Pons (tissue), 1 donor: ENCODE results near the gene GEN1.

Experiments used
- DNase-seq: peaks from one replicate; pipeline ENCODE4 v3.0.0-alpha.2; 2016; ENCODE audit warnings: low spot score

GEN1 gene, protein sequence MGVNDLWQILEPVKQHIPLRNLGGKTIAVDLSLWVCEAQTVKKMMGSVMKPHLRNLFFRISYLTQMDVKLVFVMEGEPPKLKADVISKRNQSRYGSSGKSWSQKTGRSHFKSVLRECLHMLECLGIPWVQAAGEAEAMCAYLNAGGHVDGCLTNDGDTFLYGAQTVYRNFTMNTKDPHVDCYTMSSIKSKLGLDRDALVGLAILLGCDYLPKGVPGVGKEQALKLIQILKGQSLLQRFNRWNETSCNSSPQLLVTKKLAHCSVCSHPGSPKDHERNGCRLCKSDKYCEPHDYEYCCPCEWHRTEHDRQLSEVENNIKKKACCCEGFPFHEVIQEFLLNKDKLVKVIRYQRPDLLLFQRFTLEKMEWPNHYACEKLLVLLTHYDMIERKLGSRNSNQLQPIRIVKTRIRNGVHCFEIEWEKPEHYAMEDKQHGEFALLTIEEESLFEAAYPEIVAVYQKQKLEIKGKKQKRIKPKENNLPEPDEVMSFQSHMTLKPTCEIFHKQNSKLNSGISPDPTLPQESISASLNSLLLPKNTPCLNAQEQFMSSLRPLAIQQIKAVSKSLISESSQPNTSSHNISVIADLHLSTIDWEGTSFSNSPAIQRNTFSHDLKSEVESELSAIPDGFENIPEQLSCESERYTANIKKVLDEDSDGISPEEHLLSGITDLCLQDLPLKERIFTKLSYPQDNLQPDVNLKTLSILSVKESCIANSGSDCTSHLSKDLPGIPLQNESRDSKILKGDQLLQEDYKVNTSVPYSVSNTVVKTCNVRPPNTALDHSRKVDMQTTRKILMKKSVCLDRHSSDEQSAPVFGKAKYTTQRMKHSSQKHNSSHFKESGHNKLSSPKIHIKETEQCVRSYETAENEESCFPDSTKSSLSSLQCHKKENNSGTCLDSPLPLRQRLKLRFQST

DNA sequence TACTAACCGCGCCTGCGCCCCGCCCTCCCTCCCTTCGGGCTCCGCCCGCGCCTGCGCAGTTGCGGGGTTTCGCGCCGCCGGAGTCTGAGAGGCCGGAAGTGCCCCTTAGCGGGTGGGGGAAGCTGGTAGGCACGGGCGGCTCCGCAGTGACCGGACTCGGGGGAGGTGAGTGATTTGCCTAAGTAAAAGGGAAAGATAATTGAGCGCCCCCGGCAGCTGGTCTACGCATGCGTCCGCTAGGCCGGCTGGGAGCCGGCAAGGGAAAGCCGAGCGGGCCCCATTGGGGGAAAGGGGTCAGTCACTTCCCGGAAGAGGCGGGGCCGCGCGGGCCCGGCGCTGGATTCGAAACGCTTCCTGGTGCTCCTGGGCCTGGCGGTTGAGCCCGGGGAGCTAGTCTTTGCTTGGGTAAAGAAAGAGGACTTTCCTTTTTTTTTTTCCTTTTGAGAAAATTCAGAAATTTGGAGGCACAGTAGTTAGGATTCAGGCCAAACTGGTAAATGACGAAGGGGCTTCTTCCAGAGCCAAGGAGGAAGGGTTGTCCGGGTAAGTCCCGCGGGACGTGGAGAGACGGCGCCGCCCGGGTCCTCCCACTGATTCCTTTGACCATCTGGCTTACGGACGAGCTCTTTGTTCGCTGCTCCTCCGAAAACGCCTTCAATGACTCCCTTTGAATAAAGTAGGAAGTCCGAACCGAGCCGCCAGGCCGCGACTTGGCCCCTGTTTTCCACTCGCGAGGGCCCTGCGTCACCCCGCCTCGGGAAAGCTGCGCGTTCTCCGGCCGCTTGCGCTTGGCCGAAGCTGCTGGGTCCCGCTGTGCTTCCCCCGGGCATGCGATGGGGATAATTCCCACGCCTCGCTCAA is at the start of gene GEN1, which contains the start of gene SMC6:
Gene GEN1, plus strand, starts transcription at position 336 of the 861 bp plus-strand sequence. CDS start 5,806 bp downstream, outside the sequence.
Gene SMC6, minus strand, starts transcription at position 8 of the 861 bp plus-strand sequence. CDS start 7,864 bp downstream, outside the sequence.
- peak; percentile 90 for DNase-seq

DNA sequence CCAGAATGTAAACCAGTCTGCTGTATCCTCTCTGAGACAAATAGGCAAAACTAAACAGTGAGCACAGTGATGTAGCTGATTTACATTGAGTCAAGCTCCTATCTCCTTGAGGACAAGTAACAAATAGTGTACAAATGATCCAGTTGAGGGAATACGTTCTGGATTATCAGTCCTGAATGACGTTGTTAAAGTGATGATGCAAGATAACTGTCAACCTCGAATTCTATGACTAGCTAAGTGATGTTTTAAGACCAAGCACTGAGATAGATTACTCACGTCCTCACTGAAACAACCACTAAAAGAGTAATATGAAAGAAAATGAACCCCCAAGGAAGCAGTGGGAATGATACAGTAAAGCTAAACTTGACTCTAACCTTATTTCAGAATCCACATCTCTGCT is 47.1 kb upstream of the GEN1 start:
- no peak for DNase-seq

DNA sequence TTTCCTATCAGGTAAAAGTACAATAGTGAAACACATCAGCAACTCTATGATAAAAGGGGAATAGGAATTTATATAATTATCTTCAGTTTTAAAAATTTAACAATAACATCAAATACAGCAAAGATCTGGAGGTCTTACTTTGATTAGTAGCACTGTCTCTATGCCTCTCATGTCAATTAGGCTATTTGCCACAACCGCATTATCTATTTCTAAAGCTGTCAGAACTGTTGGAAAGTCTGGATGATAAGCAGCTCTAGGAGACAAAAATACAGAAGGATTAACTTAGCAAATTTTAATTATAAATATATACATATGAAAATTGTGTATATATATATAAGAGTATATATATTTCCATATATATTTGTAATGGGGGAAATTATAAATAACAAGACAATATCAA is 45.4 kb upstream of the GEN1 start:
- DNase-seq, result no peak

DNA sequence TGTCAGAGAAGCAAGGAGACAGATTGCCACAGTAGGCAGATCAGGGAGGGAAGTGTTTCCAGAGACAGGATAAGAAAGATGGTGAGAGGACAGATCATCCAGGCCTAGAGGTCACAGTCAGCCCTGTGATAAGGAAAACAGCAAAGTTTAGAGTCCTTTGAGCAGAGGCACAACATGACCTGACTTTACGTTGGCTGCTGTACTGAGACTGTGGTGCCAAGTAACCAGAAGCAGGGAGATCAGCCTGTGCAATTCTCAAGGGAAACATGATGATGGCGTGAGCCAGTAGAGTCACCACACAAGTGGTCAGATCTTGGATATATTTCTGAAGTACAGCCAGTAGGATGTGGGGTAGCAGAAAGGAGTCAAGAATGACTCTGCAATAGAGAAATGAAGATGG is 44.0 kb upstream of the GEN1 start:
- DNase-seq, result no peak

DNA sequence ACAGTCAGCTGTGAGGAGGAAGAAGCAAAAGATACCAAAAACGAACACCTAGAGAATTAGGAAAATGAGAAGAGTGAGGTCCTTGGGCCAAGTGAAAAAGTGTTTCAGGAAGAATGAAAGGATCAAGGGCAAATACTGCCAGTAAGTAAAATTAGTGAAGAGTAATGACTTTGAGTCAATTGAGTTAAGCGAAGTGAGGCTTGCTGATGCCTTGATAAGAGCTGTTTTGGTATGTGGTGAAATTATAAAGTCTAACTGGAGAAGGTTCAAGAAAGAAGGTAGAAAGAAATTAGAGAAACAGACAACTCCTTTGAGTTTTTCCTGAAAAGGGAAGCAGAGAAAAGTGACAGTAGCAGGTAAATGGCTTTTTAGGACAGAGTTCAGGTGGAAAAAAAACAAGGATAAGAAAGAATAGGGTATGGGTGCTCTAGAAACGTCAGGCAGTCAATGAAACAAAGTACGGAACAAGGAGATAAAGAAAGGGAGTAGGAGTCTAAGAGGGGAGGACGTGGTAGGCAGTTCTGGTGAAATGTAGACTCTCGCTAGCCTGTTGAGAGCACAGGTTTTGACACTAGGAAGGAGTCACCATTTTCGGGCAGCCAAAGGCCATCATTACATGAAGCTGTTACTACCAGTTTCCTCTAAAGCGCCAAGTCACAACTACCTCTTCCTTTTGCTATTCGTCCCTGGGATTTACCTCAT is 43.2 kb upstream of the GEN1 start:
- no peak for DNase-seq

DNA sequence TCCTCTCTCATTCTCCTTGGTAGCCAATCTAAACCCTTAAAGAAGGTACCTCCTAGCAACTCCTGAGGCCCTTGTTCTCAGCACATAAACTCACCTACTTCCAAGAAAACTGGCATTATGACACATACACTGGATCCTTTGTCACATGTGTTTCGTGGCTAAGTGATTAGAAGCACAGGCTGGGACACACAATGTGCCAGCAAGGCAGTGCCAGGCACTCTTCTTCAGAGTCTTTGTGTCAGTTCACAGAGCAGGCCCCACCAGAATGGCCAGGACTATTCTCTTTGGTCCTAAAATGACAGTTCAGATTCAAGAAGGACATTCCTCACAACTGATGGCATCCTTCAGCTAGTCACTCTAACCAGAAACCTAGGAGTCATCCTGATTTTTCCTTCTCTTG is 40.6 kb upstream of the GEN1 start:
- DNase-seq, result peak; percentile 87

DNA sequence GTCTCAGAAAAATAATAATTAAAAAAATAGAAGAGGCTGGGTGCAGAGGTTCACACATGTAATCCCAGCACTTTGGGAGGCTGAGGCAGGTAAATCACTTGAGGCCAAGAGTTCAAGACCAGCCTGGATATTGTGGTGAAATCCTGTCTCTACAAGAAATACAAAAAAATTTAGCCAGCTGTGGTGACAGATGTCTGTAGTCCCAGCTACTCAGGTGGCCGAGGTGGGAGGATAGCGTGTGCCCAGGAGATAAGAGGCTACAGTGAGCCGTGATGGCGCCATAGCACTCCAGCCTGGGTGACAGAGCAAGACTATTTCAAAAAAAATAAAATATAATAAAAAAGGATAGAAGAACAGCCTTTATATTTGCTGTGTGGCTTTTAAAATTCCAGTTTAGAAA is 36.3 kb upstream of the GEN1 start:
- DNase-seq, result no peak

DNA sequence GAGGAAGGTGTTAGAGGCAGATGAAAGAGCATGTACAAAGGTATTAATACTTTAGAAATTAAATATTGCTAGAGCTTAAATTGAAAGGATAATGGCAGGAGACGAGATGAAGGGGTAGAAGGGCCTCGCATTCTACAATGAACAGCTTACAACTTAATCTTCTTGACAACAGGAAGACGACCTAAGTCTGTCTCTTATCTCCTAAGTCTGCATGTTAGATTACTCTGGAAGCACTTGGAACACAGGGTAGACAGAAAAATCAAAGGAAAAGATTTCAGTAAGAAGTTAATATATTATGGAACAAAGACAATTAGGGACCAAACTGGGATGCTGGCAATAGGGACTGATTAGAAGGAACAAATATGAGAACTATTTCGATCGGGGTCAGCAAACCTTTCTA is 35.2 kb upstream of the GEN1 start:
- DNase-seq, result no peak

DNA sequence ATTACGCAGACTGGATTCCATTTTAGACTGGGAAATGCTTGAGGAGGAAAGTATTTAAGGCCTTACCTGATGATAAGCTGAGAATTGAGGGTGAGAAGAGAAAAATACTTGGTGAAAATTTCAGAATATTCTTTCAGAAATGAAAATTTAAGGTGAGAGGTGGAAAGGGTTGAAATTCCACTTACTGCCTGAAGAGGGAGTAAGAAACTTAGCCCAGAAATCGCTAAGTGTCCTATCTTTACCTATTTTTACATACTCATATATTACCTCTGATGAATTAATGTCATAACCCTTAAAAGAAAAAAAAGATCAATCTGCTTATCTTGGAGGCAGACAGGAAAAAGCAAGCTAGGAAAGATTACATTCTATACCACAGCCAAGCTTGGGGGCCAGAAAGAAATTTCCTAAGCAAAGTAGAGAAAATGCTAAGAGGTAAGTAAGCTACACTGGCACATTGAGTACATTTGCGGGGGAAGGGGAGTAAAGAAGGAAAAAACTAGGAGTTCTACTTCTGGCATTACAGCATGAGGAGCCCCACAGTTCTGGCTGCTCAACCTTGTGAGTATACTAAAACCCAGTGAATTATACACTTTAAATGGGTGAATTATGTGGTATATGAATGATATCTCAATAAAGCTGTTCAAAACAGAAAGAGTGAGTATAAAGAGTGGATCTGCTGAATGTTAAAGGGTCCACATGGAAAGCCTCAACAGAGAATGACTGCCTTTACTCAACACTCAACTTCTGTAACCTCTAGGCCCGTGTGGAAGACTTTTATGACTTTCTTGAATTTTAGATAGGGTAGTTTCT is 34.2 kb upstream of the GEN1 start:
- DNase-seq, result no peak

DNA sequence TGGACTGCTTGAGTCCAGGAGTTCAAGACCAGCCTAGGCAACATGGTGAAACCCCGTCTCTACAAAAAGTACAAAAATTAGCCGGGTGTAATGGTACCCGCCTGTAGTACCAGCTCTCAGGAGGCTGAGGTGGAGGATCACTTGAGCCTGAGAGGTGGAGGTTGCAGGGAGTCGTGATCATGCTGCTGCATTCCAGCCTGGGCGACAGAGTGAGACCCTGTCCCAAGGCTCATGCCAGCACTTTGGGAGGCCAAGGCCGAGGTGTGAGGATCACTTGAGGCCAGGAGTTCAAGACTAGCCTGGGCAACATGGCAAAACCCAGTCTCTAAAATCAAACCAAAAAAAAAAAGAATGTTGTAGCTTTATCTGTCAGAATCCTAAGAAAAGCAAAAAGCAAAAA is 25.7 kb upstream of the GEN1 start:
- DNase-seq, result no peak

DNA sequence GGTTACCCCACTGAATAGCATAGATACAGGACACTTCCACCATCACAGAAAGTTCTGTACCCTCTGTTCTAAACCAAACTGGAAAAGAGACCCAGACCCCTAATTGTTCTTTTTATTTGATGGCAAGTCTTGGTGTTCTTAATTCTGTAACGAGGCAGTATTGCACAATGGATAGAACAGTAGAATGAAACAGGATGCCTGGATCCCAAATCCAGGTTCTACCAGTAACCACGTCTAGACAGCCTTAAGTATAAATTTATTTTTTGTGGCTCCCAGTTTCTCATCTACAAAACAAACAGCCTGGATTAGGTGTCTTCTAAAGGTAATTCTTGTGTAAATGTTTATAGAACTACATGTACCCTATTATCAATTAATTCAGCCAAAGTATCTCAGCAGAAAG is 24.1 kb upstream of the GEN1 start:
- no peak for DNase-seq

DNA sequence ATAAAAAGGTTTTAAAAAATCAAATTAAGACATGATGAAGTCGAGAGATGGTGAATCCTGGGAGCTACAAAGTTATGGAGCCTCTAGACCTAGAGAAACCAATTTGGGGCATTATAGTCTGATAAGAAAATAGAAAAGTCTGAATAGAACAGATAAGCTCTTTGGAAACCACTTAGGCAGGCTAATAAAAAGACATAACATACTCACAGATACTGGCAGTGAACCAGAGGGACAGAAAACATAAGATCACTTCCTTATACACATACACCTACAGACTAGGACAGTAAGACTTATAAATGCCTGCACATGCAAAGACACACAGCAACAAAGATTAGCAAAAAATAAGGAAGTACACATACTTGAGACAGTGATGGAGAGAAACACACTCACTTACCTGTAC is 20.3 kb upstream of the GEN1 start:
- DNase-seq, result no peak

DNA sequence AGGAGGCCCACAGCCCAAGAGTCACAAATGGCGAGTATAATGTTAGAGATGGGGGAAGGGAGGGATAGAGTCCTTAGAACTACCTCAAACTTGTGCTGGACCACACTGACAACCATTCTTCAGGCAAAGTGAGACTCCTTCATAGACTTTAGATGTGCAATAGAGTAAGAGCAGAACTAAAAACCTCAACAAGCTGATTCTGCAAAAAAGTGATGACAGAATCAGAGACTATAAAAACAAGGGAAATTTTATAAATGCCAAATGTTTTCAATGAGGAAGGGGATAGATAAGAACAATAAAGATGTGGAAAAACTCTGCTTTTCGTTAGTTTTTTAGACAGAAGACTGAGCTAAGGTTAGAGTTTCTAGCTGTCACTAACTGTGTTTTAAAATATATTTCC is 18.1 kb upstream of the GEN1 start:
- DNase-seq, result no peak

DNA sequence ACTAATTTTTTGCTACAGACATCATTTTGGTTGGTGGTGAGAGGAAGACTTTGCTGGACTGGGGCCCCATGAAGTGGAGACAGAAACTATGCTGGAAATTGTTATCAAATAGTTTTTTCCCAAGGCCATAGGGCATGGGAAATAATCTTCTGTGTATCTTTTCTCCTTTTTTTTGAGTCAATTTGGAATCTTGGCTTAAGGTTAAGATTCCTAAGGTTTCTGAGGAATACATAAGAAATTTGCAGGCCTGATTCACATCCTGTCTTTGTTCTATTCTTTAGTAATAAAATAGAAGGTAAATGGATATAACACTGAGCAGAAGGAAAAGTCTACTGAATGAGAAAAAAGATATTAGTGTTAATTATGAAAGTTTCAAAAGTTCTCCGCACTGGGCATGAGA is 16.9 kb upstream of the GEN1 start:
- no peak for DNase-seq

DNA sequence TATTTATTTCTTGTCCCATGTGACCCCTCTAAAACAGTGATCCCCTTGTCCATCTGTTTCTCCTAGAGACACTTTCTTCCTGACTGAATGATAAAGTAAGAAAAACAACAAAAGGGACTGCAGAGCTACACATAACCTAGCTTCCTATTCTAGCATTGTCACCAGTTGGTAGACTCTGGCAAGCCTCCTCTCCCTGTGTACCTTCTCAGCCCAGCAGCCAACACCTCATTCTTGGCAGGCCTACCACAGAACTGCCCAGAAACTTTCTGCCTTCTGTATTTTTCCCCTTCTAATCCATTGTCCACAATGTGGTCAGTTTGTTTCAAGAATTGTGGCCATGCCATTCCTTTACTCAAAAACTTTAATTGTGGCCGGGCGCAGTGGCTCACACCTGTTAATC is 13.7 kb upstream of the GEN1 start:
- DNase-seq, result no peak

DNA sequence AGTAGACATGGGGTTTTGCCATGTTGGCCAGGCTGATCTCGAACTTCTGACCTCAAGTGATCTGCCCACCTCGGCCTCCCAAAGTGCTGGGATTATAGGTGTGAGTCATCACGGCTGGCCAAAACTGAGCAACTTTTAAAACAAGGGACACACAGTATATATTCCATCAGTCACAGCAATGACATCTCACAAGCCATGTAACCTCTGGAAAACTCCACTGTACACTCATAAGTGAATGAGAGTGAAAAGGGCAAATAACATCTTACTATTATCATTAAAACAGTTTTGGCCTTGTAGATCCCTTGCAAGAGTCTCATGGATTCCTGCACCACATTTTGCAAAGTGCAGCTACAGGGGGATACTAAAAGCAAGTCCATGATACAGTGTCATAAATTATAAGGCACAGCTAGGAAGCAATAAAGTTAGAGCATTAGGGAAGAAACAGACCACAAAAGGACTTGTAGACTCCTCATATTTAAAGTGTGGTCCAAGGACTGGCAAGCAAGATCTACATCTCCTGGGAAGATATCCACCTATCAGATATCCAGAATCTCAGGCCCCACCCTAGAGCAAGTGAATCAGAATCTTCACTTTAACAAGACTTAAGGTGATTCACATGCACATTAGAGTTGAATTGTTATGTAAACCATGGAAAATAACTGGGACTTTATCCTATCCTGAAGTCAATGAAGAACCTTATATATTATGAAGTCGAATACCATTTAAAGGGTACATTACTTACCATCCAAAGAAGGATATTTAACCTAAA is 6.1 kb upstream of the GEN1 start:
- no peak for DNase-seq

DNA sequence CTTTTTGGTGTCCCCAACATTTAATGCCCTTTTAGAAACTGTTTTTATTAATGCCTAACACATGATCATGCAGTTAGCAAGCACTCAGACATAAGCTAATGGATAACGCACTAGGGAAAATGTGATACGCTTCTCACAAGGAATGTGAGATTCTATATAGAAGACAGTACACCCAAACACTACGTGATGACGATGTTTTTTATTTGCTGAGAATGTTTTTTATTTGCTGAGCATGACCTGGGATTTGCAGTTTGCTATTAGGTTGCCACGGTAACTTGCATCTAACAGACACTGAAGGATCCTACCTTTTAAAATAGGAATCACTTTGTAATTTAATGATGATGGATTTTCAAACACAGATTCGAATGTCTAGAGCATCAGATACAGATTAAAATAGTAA is 5.2 kb upstream of the GEN1 start:
- DNase-seq, result no peak

DNA sequence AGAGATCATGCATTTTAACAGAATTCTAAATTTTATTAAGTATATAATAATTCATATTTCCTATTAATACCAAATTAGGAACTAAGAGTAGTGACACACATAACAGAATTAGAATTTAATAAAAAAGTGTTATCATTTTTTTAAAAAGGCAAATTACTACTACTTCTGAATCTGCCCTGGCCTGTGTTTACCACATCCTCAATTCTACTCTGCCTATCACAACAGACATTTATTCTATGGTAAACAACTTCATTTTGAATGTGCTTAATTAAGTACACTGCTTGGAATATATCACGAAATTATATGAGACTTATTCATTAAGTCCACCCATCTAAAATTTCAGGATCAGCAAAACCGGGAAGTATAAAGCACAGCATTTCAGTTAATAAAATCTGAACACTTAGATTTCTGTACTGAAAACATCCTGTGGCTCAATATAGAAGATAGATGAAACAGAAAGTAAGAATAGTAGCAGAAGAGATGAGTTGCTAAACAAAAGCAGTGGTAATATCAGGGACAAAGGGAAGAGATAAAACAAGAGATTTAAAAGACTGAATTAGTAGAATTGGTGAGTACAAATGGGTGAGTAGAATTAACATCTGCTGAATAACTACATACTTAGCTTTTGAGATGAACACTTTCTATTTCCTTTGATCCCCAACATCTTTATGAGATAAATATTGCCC is 4.0 kb upstream of the GEN1 start:
- no peak for DNase-seq

DNA sequence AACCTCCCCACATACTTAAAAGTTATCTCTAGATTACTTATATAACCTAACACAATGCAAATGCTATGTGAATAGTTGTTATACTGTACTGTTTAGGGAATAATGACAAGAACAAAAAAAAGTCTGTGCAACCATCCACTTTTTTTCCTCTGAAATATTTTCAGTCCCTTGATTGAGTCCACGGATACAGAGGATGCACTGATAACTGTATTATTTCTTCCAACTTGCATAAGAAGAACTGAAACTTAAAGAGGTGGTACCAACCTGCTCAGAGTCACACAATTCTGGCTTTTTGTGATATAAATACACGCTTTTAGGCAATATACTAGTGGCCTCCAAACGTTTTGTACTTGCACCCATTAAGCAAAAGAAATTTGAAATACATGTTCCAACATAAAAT is 1.7 kb upstream of the GEN1 start:
- no peak for DNase-seq
